ENCODE data around the gene ORAI3.
A peak's percentile ranks its signal among the peaks of the same experiment; 100 is the strongest.

Gene ORAI3

GRCh38 chr16:30984669-30985400, 36.0 kb downstream of the ORAI3 start, which contains the start of gene HSD3B7:
Gene HSD3B7, plus strand, starts transcription at chr16:30985207. Its CDS starts 452 bp downstream, at chr16:30985659.
- peak; percentile 68 to 89 for DNase-seq
- Histone ChIP-seq H2BK120ac (ENCODE audit: insufficient read depth, low read length, poor library complexity) (no peak within 1 kb of the TSS), H3K79me1 (ENCODE audit: low read length) (no peaks in the 10 kb centered on the region), H3K4me1 (ENCODE audit: control insufficient read depth in 1 of 2, insufficient read depth in 2 of 2, low read length in 2 of 2) (no peaks in the 10 kb centered on the region), H2BK12ac (ENCODE audit: low read length) (no peak within 1 kb of the TSS), H3K9me3 (ENCODE audit: insufficient read depth, low read depth, low read length) (peaks cover 2% of the 10 kb centered on the region), H3K27me3 (ENCODE audit: insufficient read depth, low read length) (no peaks in the 10 kb centered on the region), H4K8ac (ENCODE audit: low read depth, low read length) (peak within 1 kb of the TSS; percentile 47), H4K91ac (ENCODE audit: low read depth, low read length) (peak within 1 kb of the TSS; percentile 9), H2AFZ (ENCODE audit: insufficient read depth, low read length, poor library complexity) (no peak within 1 kb of the TSS), H3K79me2 (ENCODE audit: control insufficient read depth, insufficient read depth, low read length, poor library complexity) (no peaks in the 10 kb centered on the region), H4K12ac (ENCODE audit: low read depth, low read length) (no peak within 1 kb of the TSS), H3K36me3 (ENCODE audit: control insufficient read depth in 1 of 2, insufficient read depth in 2 of 2, low read length in 2 of 2) (peaks cover 43 to 49% of the 10 kb centered on the region in 2 experiments), H3K23ac (ENCODE audit: low read length) (no peak within 1 kb of the TSS), H3K4me3 (ENCODE audit: low read depth, low read length) (no peak within 1 kb of the TSS), H3K27ac (ENCODE audit: low read depth, low read length) (no peak within 1 kb of the TSS), H3K4ac (ENCODE audit: low read depth, low read length) (no peak within 1 kb of the TSS), H2AK5ac (ENCODE audit: low read length) (no peak within 1 kb of the TSS), H2BK5ac (ENCODE audit: low read depth, low read length, poor library complexity) (no peak within 1 kb of the TSS), H3K18ac (ENCODE audit: low read length) (no peak within 1 kb of the TSS), H3K4me2 (ENCODE audit: low read length) (peak within 1 kb of the TSS; percentile 26), H3K9ac (ENCODE audit: low read length) (no peak within 1 kb of the TSS), H3K14ac (ENCODE audit: low read length) (no peak within 1 kb of the TSS)
- WGBS (ENCODE audit: extremely low coverage, insufficient coverage, insufficient read length) = no CpG with 5 or more reads among the region's 24 CpGs

GRCh38 chr16:30985401-30986128, 36.7 kb downstream of the ORAI3 start:
- no peak overlapping the region for H3K18ac ChIP-seq (ENCODE audit: low read length)
- WGBS (ENCODE audit: extremely low coverage, insufficient coverage, insufficient read length) = no CpG with 5 or more reads among the region's 20 CpGs

GRCh38 chr16:30986129-30986991, 37.5 kb downstream of the ORAI3 start:
- H3K4me3 ChIP-seq (ENCODE audit: low read depth, low read length) = no peak overlapping the region
- WGBS (ENCODE audit: extremely low coverage, insufficient coverage, insufficient read length) = no CpG with 5 or more reads among the region's 29 CpGs

More at GRCh38 chr16:30985401-30986128, 36.7 kb downstream of the ORAI3 start:
- H3K27ac ChIP-seq (ENCODE audit: low read depth, low read length) = no peak overlapping the region
- no peaks in the 10 kb centered on the region for H3K27me3 ChIP-seq (ENCODE audit: insufficient read depth, low read length)
- H4K91ac ChIP-seq (ENCODE audit: low read depth, low read length) = peak overlapping the region; percentile 9
- no peaks in the 10 kb centered on the region for H3K4me1 ChIP-seq (ENCODE audit: control insufficient read depth in 1 of 2, insufficient read depth in 2 of 2, low read length in 2 of 2)
- no peak overlapping the region for H3K23ac ChIP-seq (ENCODE audit: low read length)
- no peak overlapping the region for H3K9ac ChIP-seq (ENCODE audit: low read length)
- no peak overlapping the region for H3K4me3 ChIP-seq (ENCODE audit: low read depth, low read length)
- H4K12ac ChIP-seq (ENCODE audit: low read depth, low read length) = no peak overlapping the region
- H3K14ac ChIP-seq (ENCODE audit: low read length) = no peak overlapping the region
- peaks cover 4% of the 10 kb centered on the region for H3K9me3 ChIP-seq (ENCODE audit: insufficient read depth, low read depth, low read length)
- peaks cover 36 to 42% of the 10 kb centered on the region in 2 experiments for H3K36me3 ChIP-seq (ENCODE audit: control insufficient read depth in 1 of 2, insufficient read depth in 2 of 2, low read length in 2 of 2)
- no peaks in the 10 kb centered on the region for H3K79me1 ChIP-seq (ENCODE audit: low read length)
- no peak overlapping the region for H2AFZ ChIP-seq (ENCODE audit: insufficient read depth, low read length, poor library complexity)
- no peaks in the 10 kb centered on the region for H3K79me2 ChIP-seq (ENCODE audit: control insufficient read depth, insufficient read depth, low read length, poor library complexity)
- no peak overlapping the region for H2BK12ac ChIP-seq (ENCODE audit: low read length)
- no peak overlapping the region for H2BK120ac ChIP-seq (ENCODE audit: insufficient read depth, low read length, poor library complexity)
- H2BK5ac ChIP-seq (ENCODE audit: low read depth, low read length, poor library complexity) = no peak overlapping the region
- H3K4me2 ChIP-seq (ENCODE audit: low read length) = peak overlapping the region; percentile 26
- no peak overlapping the region for H3K4ac ChIP-seq (ENCODE audit: low read depth, low read length)
- H2AK5ac ChIP-seq (ENCODE audit: low read length) = no peak overlapping the region
- peak overlapping the region; percentile 47 for H4K8ac ChIP-seq (ENCODE audit: low read depth, low read length)
- DNase-seq = peak; percentile 49 to 64

GRCh38 chr16:30987581-30988190, 38.8 kb downstream of the ORAI3 start:
- Histone ChIP-seq H3K36me3 (ENCODE audit: control insufficient read depth in 1 of 2, insufficient read depth in 2 of 2, low read length in 2 of 2) (peaks cover 20 to 24% of the 10 kb centered on the region in 2 experiments), H3K4me3 (ENCODE audit: low read depth, low read length) (no peak overlapping the region), H3K9ac (ENCODE audit: low read length) (no peak overlapping the region), H3K9me3 (ENCODE audit: insufficient read depth, low read depth, low read length) (peaks cover 5% of the 10 kb centered on the region), H3K27ac (ENCODE audit: low read depth, low read length) (no peak overlapping the region), H3K27me3 (ENCODE audit: insufficient read depth, low read length) (no peaks in the 10 kb centered on the region), H3K79me2 (ENCODE audit: control insufficient read depth, insufficient read depth, low read length, poor library complexity) (no peaks in the 10 kb centered on the region), H4K91ac (ENCODE audit: low read depth, low read length) (no peak overlapping the region), H2AFZ (ENCODE audit: insufficient read depth, low read length, poor library complexity) (no peak overlapping the region), H3K18ac (ENCODE audit: low read length) (no peak overlapping the region), H3K4ac (ENCODE audit: low read depth, low read length) (no peak overlapping the region), H3K79me1 (ENCODE audit: low read length) (no peaks in the 10 kb centered on the region), H2BK120ac (ENCODE audit: insufficient read depth, low read length, poor library complexity) (no peak overlapping the region), H4K8ac (ENCODE audit: low read depth, low read length) (no peak overlapping the region), H3K14ac (ENCODE audit: low read length) (no peak overlapping the region), H2BK5ac (ENCODE audit: low read depth, low read length, poor library complexity) (no peak overlapping the region), H3K4me2 (ENCODE audit: low read length) (no peak overlapping the region), H2AK5ac (ENCODE audit: low read length) (no peak overlapping the region), H4K12ac (ENCODE audit: low read depth, low read length) (no peak overlapping the region), H3K23ac (ENCODE audit: low read length) (no peak overlapping the region), H2BK12ac (ENCODE audit: low read length) (no peak overlapping the region), H3K4me1 (ENCODE audit: control insufficient read depth in 1 of 2, insufficient read depth in 2 of 2, low read length in 2 of 2) (no peaks in the 10 kb centered on the region)
- WGBS (ENCODE audit: extremely low coverage, insufficient coverage, insufficient read length) = no CpG with 5 or more reads among the region's 30 CpGs
- no peak for DNase-seq

More at GRCh38 chr16:30986129-30986991, 37.5 kb downstream of the ORAI3 start:
- Histone ChIP-seq H2AFZ (ENCODE audit: insufficient read depth, low read length, poor library complexity) (no peak overlapping the region), H2BK5ac (ENCODE audit: low read depth, low read length, poor library complexity) (no peak overlapping the region), H3K4me1 (ENCODE audit: control insufficient read depth in 1 of 2, insufficient read depth in 2 of 2, low read length in 2 of 2) (no peaks in the 10 kb centered on the region), H3K27me3 (ENCODE audit: insufficient read depth, low read length) (no peaks in the 10 kb centered on the region), H2AK5ac (ENCODE audit: low read length) (no peak overlapping the region), H3K79me2 (ENCODE audit: control insufficient read depth, insufficient read depth, low read length, poor library complexity) (no peaks in the 10 kb centered on the region), H3K79me1 (ENCODE audit: low read length) (no peaks in the 10 kb centered on the region), H4K91ac (ENCODE audit: low read depth, low read length) (no peak overlapping the region), H3K4ac (ENCODE audit: low read depth, low read length) (no peak overlapping the region), H2BK120ac (ENCODE audit: insufficient read depth, low read length, poor library complexity) (no peak overlapping the region), H4K8ac (ENCODE audit: low read depth, low read length) (no peak overlapping the region), H4K12ac (ENCODE audit: low read depth, low read length) (no peak overlapping the region), H3K9me3 (ENCODE audit: insufficient read depth, low read depth, low read length) (peaks cover 4% of the 10 kb centered on the region), H2BK12ac (ENCODE audit: low read length) (no peak overlapping the region), H3K4me2 (ENCODE audit: low read length) (no peak overlapping the region), H3K18ac (ENCODE audit: low read length) (no peak overlapping the region), H3K27ac (ENCODE audit: low read depth, low read length) (no peak overlapping the region), H3K36me3 (ENCODE audit: control insufficient read depth in 1 of 2, insufficient read depth in 2 of 2, low read length in 2 of 2) (peaks cover 30 to 35% of the 10 kb centered on the region in 2 experiments), H3K9ac (ENCODE audit: low read length) (no peak overlapping the region), H3K14ac (ENCODE audit: low read length) (no peak overlapping the region), H3K23ac (ENCODE audit: low read length) (no peak overlapping the region)
- no peak for DNase-seq

Measured in trophoblast cell (in vitro differentiated cells and primary cell).